ENCODE measurements around the gene PARVB.

PARVB gene

GRCh38 chr22:44162960-44163359 lies 138.9 kb downstream of the PARVB start:
- no peak for DNase-seq (ENCODE audit: low spot score in 2 of 2)
- no peaks in the 10 kb centered on the region for H3K9me3 Mint-ChIP-seq
- H3K4me3 Mint-ChIP-seq: no peak overlapping the region

GRCh38 chr22:44163536-44163935 lies 139.4 kb downstream of the PARVB start:
- no peak overlapping the region for H3K27ac Mint-ChIP-seq
- no peak for DNase-seq (ENCODE audit: low spot score in 2 of 2)
- H3K4me1 Mint-ChIP-seq: no peaks in the 10 kb centered on the region
- H3K4me3 Mint-ChIP-seq: no peak overlapping the region
- peaks cover 22% of the 10 kb centered on the region for H3K36me3 Mint-ChIP-seq
- no peaks in the 10 kb centered on the region for H3K9me3 Mint-ChIP-seq
- ATAC-seq: no peak

More at GRCh38 chr22:44162960-44163359, 138.9 kb downstream of the PARVB start:
- no peak for ATAC-seq
- no peaks in the 10 kb centered on the region for H3K4me1 Mint-ChIP-seq
- H3K36me3 Mint-ChIP-seq: peaks cover 19% of the 10 kb centered on the region
- no peak overlapping the region for H3K27ac Mint-ChIP-seq

- DNase-seq (ENCODE audit: low spot score in 2 of 2) (no peak), ATAC-seq (no peak)
- no peak overlapping the region for H3K4me3 Mint-ChIP-seq
- H3K4me1 Mint-ChIP-seq: no peaks in the 10 kb centered on the region
- no peaks in the 10 kb centered on the region for H3K9me3 Mint-ChIP-seq
- peaks cover 17% of the 10 kb centered on the region for H3K36me3 Mint-ChIP-seq
- no peak overlapping the region for H3K27ac Mint-ChIP-seq
These were observed 139.9 kb downstream of the PARVB start for GRCh38 chr22:44164031-44164430.

- H3K36me3 Mint-ChIP-seq: peaks cover 7% of the 10 kb centered on the region
- no peak for DNase-seq (ENCODE audit: low spot score in 2 of 2)
- no peak overlapping the region for H3K27ac Mint-ChIP-seq
- no peak for ATAC-seq
- no peaks in the 10 kb centered on the region for H3K4me1 Mint-ChIP-seq
- H3K9me3 Mint-ChIP-seq: no peaks in the 10 kb centered on the region
- H3K4me3 Mint-ChIP-seq: no peak overlapping the region
These were observed 141.3 kb downstream of the PARVB start for GRCh38 chr22:44165286-44165874.

- H3K27ac Mint-ChIP-seq: no peak overlapping the region
- H3K4me3 Mint-ChIP-seq: no peak overlapping the region
- DNase-seq (ENCODE audit: low spot score in 2 of 2) (no peak), ATAC-seq (no peak)
- no peaks in the 10 kb centered on the region for H3K4me1 Mint-ChIP-seq
- H3K9me3 Mint-ChIP-seq: no peaks in the 10 kb centered on the region
- peaks cover 7% of the 10 kb centered on the region for H3K36me3 Mint-ChIP-seq
These were observed 142.6 kb downstream of the PARVB start for GRCh38 chr22:44166498-44167276.

- Mint-ChIP-seq H3K36me3 (peaks cover 7% of the 10 kb centered on the region), H3K27ac (no peak overlapping the region), H3K4me3 (no peak overlapping the region), H3K9me3 (no peaks in the 10 kb centered on the region), H3K4me1 (no peaks in the 10 kb centered on the region)
- ATAC-seq (no peak), DNase-seq (ENCODE audit: low spot score in 2 of 2) (no peak)
These were observed 143.4 kb downstream of the PARVB start for GRCh38 chr22:44167501-44167900.

GRCh38 chr22:44168206-44168605 lies 144.1 kb downstream of the PARVB start:
- no peak overlapping the region for H3K27ac Mint-ChIP-seq
- no peaks in the 10 kb centered on the region for H3K4me1 Mint-ChIP-seq
- no peak for DNase-seq (ENCODE audit: low spot score in 2 of 2)
- peaks cover 7% of the 10 kb centered on the region for H3K36me3 Mint-ChIP-seq
- no peaks in the 10 kb centered on the region for H3K9me3 Mint-ChIP-seq
- no peak for ATAC-seq
- H3K4me3 Mint-ChIP-seq: no peak overlapping the region

GRCh38 chr22:44170470-44170869 lies 146.4 kb downstream of the PARVB start:
- no peaks in the 10 kb centered on the region for H3K9me3 Mint-ChIP-seq
- DNase-seq (ENCODE audit: low spot score in 2 of 2): no peak
- peaks cover 7% of the 10 kb centered on the region for H3K36me3 Mint-ChIP-seq
- H3K27ac Mint-ChIP-seq: no peak overlapping the region
- no peaks in the 10 kb centered on the region for H3K4me1 Mint-ChIP-seq
- no peak overlapping the region for H3K4me3 Mint-ChIP-seq
- no peak for ATAC-seq

- ATAC-seq (no peak), DNase-seq (ENCODE audit: low spot score in 2 of 2) (no peak)
- no peak overlapping the region for H3K4me3 Mint-ChIP-seq
- H3K9me3 Mint-ChIP-seq: no peaks in the 10 kb centered on the region
- no peak overlapping the region for H3K27ac Mint-ChIP-seq
- peaks cover 7% of the 10 kb centered on the region for H3K36me3 Mint-ChIP-seq
- H3K4me1 Mint-ChIP-seq: no peaks in the 10 kb centered on the region
These were observed 147.5 kb downstream of the PARVB start for GRCh38 chr22:44171561-44171960.

GRCh38 chr22:44172370-44173108 lies 148.4 kb downstream of the PARVB start:
- Mint-ChIP-seq H3K4me1 (no peaks in the 10 kb centered on the region), H3K27ac (no peak overlapping the region), H3K36me3 (peaks cover 7% of the 10 kb centered on the region), H3K4me3 (no peak overlapping the region), H3K9me3 (no peaks in the 10 kb centered on the region)
- DNase-seq (ENCODE audit: low spot score in 2 of 2) (no peak), ATAC-seq (no peak)

- Mint-ChIP-seq H3K27ac (no peak overlapping the region), H3K36me3 (peaks cover 1% of the 10 kb centered on the region), H3K9me3 (no peaks in the 10 kb centered on the region), H3K4me3 (no peak overlapping the region), H3K4me1 (no peaks in the 10 kb centered on the region)
- DNase-seq (ENCODE audit: low spot score in 2 of 2): no peak
- ATAC-seq: no peak
These were observed 149.1 kb downstream of the PARVB start for GRCh38 chr22:44173154-44173553.

GRCh38 chr22:44175676-44176075 lies 151.6 kb downstream of the PARVB start:
- DNase-seq (ENCODE audit: low spot score in 2 of 2) (no peak), ATAC-seq (no peak)
- Mint-ChIP-seq H3K36me3 (no peaks in the 10 kb centered on the region), H3K9me3 (no peaks in the 10 kb centered on the region), H3K4me1 (peaks cover 6% of the 10 kb centered on the region), H3K27ac (no peak overlapping the region), H3K4me3 (no peak overlapping the region)

GRCh38 chr22:44179196-44179988 lies 155.3 kb downstream of the PARVB start:
- ATAC-seq: no peak
- Mint-ChIP-seq H3K4me3 (no peak overlapping the region), H3K4me1 (peaks cover 30% of the 10 kb centered on the region)

GRCh38 chr22:44179989-44180705 lies 156.0 kb downstream of the PARVB start:
- DNase-seq (ENCODE audit: low spot score in 2 of 2): no peak
- Mint-ChIP-seq H3K27ac (peak overlapping the region; percentile 85), H3K36me3 (peaks cover 5% of the 10 kb centered on the region), H3K4me1 (peaks cover 30% of the 10 kb centered on the region), H3K9me3 (no peaks in the 10 kb centered on the region), H3K4me3 (peak overlapping the region; percentile 73)
- no peak for ATAC-seq

More at GRCh38 chr22:44179196-44179988, 155.3 kb downstream of the PARVB start:
- Mint-ChIP-seq H3K27ac (peak overlapping the region; percentile 85), H3K9me3 (no peaks in the 10 kb centered on the region), H3K36me3 (peaks cover 5% of the 10 kb centered on the region)
- DNase-seq (ENCODE audit: low spot score in 2 of 2): no peak

GRCh38 chr22:44180706-44181032 lies 156.6 kb downstream of the PARVB start, which contains the start of gene PARVG:
Gene PARVG, plus strand, starts transcription at chr22:44180925. Its CDS starts 2,405 bp downstream, at chr22:44183330.
- H3K4me1 Mint-ChIP-seq: peaks cover 30% of the 10 kb centered on the region
- H3K4me3 Mint-ChIP-seq: peak within 1 kb of the TSS; percentile 73
- H3K36me3 Mint-ChIP-seq: peaks cover 5% of the 10 kb centered on the region
- ATAC-seq: peak; percentile 46
- no peaks in the 10 kb centered on the region for H3K9me3 Mint-ChIP-seq
- peak within 1 kb of the TSS; percentile 85 for H3K27ac Mint-ChIP-seq
- DNase-seq (ENCODE audit: low spot score in 2 of 2): no peak
